Measurements from ENCODE around the gene LDLRAD4. TPM values are rescaled to one million over a fixed set of nuclear protein-coding genes. Genes with fewer than 3 reads are reported as not detected.

LDLRAD4 gene
- total RNA-seq, 4 donors from 2014 or later = 14.0 to 36.9 (median 29.3) TPM

GRCh38 chr18:13524811-13525210, 306.3 kb downstream of the LDLRAD4 start:
- no peak for TF ChIP-seq EP300 (IDR thresholded peaks at IDR 0.05)
- TF ChIP-seq CTCF (IDR thresholded peaks at IDR 0.05) = no peak
- TF ChIP-seq POLR2A (IDR thresholded peaks at IDR 0.05) = no peak
- Histone ChIP-seq H3K27ac (no peak overlapping the region), H3K9me3 (no peaks in the 10 kb centered on the region), H3K36me3 (no peaks in the 10 kb centered on the region), H3K4me3 (no peak overlapping the region), H3K27me3 (no peaks in the 10 kb centered on the region), H3K4me1 (no peaks in the 10 kb centered on the region)
- WGBS, 2 donors = 83 to 84% methylated on average over 11 of the region's 11 CpGs
- DNase-seq (ENCODE audit: low spot score in 2 of 2) = no peak

GRCh38 chr18:13525381-13526029, 306.9 kb downstream of the LDLRAD4 start:
- WGBS, 2 donors = 86 to 89% methylated on average over 14 of the region's 14 CpGs
- Histone ChIP-seq H3K9me3 (no peaks in the 10 kb centered on the region), H3K27me3 (no peaks in the 10 kb centered on the region), H3K4me3 (no peak overlapping the region), H3K27ac (no peak overlapping the region), H3K36me3 (no peaks in the 10 kb centered on the region), H3K4me1 (peaks cover 0 to 4% (median under 1%) of the 10 kb centered on the region in 4 donors)
- no peak for DNase-seq (ENCODE audit: low spot score in 2 of 2)
- no peak for TF ChIP-seq EP300 (IDR thresholded peaks at IDR 0.05)
- no peak for TF ChIP-seq CTCF (IDR thresholded peaks at IDR 0.05)
- TF ChIP-seq POLR2A (IDR thresholded peaks at IDR 0.05) = no peak

- Histone ChIP-seq H3K4me1 (peaks cover 0 to 5% (median 2%) of the 10 kb centered on the region in 4 donors), H3K27me3 (no peaks in the 10 kb centered on the region), H3K4me3 (no peak overlapping the region), H3K9me3 (no peaks in the 10 kb centered on the region), H3K36me3 (no peaks in the 10 kb centered on the region), H3K27ac (no peak overlapping the region)
- 72 to 85% methylated on average over 4 of the region's 4 CpGs for WGBS, 2 donors
- TF ChIP-seq CTCF (IDR thresholded peaks at IDR 0.05) = no peak
- TF ChIP-seq POLR2A (IDR thresholded peaks at IDR 0.05) = no peak
- no peak for TF ChIP-seq EP300 (IDR thresholded peaks at IDR 0.05)
- no peak for DNase-seq (ENCODE audit: low spot score in 2 of 2)
These were observed 308.0 kb downstream of the LDLRAD4 start for GRCh38 chr18:13526519-13526918.

- TF ChIP-seq POLR2A (IDR thresholded peaks at IDR 0.05) (no peak), EP300 (IDR thresholded peaks at IDR 0.05) (no peak), CTCF (IDR thresholded peaks at IDR 0.05) (no peak)
- no peaks in the 10 kb centered on the region for H3K9me3 ChIP-seq
- no peak for DNase-seq (ENCODE audit: low spot score in 2 of 2)
- no peak overlapping the region for H3K4me3 ChIP-seq
- no peak overlapping the region for H3K27ac ChIP-seq
- no peaks in the 10 kb centered on the region for H3K27me3 ChIP-seq
- H3K36me3 ChIP-seq = no peaks in the 10 kb centered on the region
- H3K4me1 ChIP-seq = peaks cover 0 to 5% (median 2%) of the 10 kb centered on the region in 4 donors
- 90 to 98% methylated on average over 10 of the region's 10 CpGs for WGBS, 2 donors
These were observed 308.7 kb downstream of the LDLRAD4 start for GRCh38 chr18:13527256-13527655.

GRCh38 chr18:13527730-13528129, 309.2 kb downstream of the LDLRAD4 start:
- Histone ChIP-seq H3K27ac (no peak overlapping the region), H3K4me1 (peaks cover 0 to 5% (median 2%) of the 10 kb centered on the region in 4 donors), H3K9me3 (no peaks in the 10 kb centered on the region), H3K4me3 (no peak overlapping the region), H3K27me3 (no peaks in the 10 kb centered on the region), H3K36me3 (no peaks in the 10 kb centered on the region)
- WGBS, 2 donors = 88 to 89% methylated on average over 5 of the region's 5 CpGs
- no peak for DNase-seq (ENCODE audit: low spot score in 2 of 2)
- TF ChIP-seq POLR2A (IDR thresholded peaks at IDR 0.05) = no peak
- TF ChIP-seq EP300 (IDR thresholded peaks at IDR 0.05) = no peak
- no peak for TF ChIP-seq CTCF (IDR thresholded peaks at IDR 0.05)

All from tibial nerve (tissue), 4 donors.